Upper lobe of left lung (tissue), 6 donors: Measurements from ENCODE around the gene CPVL. TPM values are rescaled to one million over a fixed set of nuclear protein-coding genes. Genes with fewer than 3 reads are reported as not detected.

ENCODE experiments used
- ATAC-seq, 2 donors: fragments of 200-7000 bp; cut with Tn5 transposase; one replicate each; pipeline ENCODE4 v1.9.1; 2022; ENCODE audit warnings: mild to moderate bottlenecking in 2 of 2, moderate library complexity in 2 of 2; ENCODE audit not compliant: low FRiP score in 2 of 2
- DNase-seq, 2 donors: peaks; one replicate each; pipeline ENCODE4 v3.0.0-alpha.2; 2019 to 2020
- H3K27ac ChIP-seq, 4 donors: fragments of 200-600 bp; sonication (generic); one replicate each; pipeline ENCODE4 v1.5.1; 2016 to 2019
- H3K27me3 ChIP-seq, 4 donors: fragments of 200-600 bp; sonication (generic); one replicate each; pipeline ENCODE4 v1.5.1; 2017 to 2019
- H3K36me3 ChIP-seq, 4 donors: fragments of 200-600 bp; sonication (generic); one replicate each; pipeline ENCODE4 v1.5.1; 2016 to 2019
- H3K4me1 ChIP-seq, 4 donors: fragments of 200-600 bp; sonication (generic); one replicate each; pipeline ENCODE4 v1.5.1; 2018 to 2019
- H3K4me3 ChIP-seq, 4 donors: fragments of 200-600 bp; sonication (generic); one replicate each; pipeline ENCODE4 v1.5.1; 2017 to 2019; ENCODE audit warnings: mild to moderate bottlenecking in 2 of 4, moderate library complexity in 1 of 4
- H3K9me3 ChIP-seq, 4 donors: fragments of 200-600 bp; sonication (generic); one replicate each; pipeline ENCODE4 v1.5.1; 2018 to 2019
- CTCF ChIP-seq, 6 experiments: fragments of 450-650 bp in 4 of 6; fragments of 200-600 bp in 2 of 6; sonication (generic) in 2 of 6; IDR thresholded peaks; one replicate each; pipeline ENCODE4 v1.5.1; 2016 to 2019; ENCODE audit warnings: antibody characterized with exemption in 6 of 6
- EP300 ChIP-seq, 4 donors: sonication (generic); formaldehyde crosslinking; IDR thresholded peaks; one replicate each; pipeline ENCODE4 v1.5.1; 2017; ENCODE audit warnings: antibody characterized with exemption in 4 of 4, control low read depth in 2 of 4
- POLR2A ChIP-seq, 4 donors: fragments of 450-650 bp; IDR thresholded peaks; one replicate each; pipeline ENCODE4 v1.5.1; 2016 to 2017; ENCODE audit warnings: antibody characterized with exemption in 4 of 4, mild to moderate bottlenecking in 2 of 4
- POLR2AphosphoS5 ChIP-seq, 2 donors: sonication (generic); formaldehyde crosslinking; IDR thresholded peaks; one replicate each; pipeline ENCODE4 v1.5.1; 2017; ENCODE audit warnings: antibody characterized with exemption in 2 of 2
- WGBS, 2 donors: methylation state at CpG; one replicate each; pipeline ENCODE4 v1.1.5; 2017 to 2018; 5-methylcytosine and 5-hydroxymethylcytosine counted together
- total RNA-seq, 6 donors: library from RNA; depleted of rRNA in 4 of 6; stranded (reverse); fragments of >200 nt in 4 of 6; gene quantifications; one replicate each; pipeline versions ENCODE4 v1.1.0 to v1.2.1, GENCODE V29; 2016 to 2021
- donor health status: DM: no; HTN: no; CAD: no; lungs with moderate emphysema.
- donor health status: DM: no; HTN: yes; CAD: no; lungs with severe emphysema.

Gene CPVL
- total RNA-seq, 6 donors from 2014 or later = 4.6 to 47.4 (median 23.2) TPM

GRCh38 chr7:29005829-29006228, 140.5 kb downstream of the CPVL start:
- no peak for TF ChIP-seq POLR2AphosphoS5 (IDR thresholded peaks at IDR 0.05)
- TF ChIP-seq POLR2A (IDR thresholded peaks at IDR 0.05) = no peak
- no peak for TF ChIP-seq CTCF (IDR thresholded peaks at IDR 0.05)
- no peak for TF ChIP-seq EP300 (IDR thresholded peaks at IDR 0.05)
- H3K27me3 ChIP-seq = no peaks in the 10 kb centered on the region
- no peaks in the 10 kb centered on the region for H3K36me3 ChIP-seq
- H3K9me3 ChIP-seq = no peaks in the 10 kb centered on the region
- DNase-seq = no peak
- no peak overlapping the region for H3K4me3 ChIP-seq
- H3K4me1 ChIP-seq = no peaks in the 10 kb centered on the region
- H3K27ac ChIP-seq = no peak overlapping the region
- 73 to 82% methylated on average over 3 of the region's 3 CpGs for WGBS, 2 donors
- no peak for ATAC-seq

DNA sequence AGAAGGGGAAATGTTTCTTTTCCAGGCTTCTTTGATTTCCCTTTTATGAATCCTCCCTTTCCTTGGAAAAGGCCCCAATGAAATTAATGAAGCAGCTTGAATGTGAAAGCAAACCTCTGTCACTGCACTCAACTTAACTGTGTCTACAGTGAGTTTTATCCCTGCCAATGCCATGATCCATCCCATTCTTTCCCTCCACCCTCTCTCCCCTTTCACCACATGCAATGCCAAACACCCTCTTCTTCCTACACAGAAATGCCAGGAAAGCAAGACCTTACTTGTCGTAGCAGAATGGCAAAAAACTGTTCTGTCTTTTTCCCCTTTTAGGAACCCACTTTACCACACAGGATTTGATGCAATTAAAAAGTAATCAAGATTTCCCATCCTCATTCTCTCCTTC, 140.9 kb downstream of the CPVL start:
- no peaks in the 10 kb centered on the region for H3K27me3 ChIP-seq
- no peaks in the 10 kb centered on the region for H3K9me3 ChIP-seq
- DNase-seq (no peak), ATAC-seq (no peak)
- TF ChIP-seq POLR2A (IDR thresholded peaks at IDR 0.05) = no peak
- no peak for TF ChIP-seq POLR2AphosphoS5 (IDR thresholded peaks at IDR 0.05)
- TF ChIP-seq EP300 (IDR thresholded peaks at IDR 0.05) = no peak
- no peak for TF ChIP-seq CTCF (IDR thresholded peaks at IDR 0.05)
- H3K36me3 ChIP-seq = no peaks in the 10 kb centered on the region
- no peak overlapping the region for H3K4me3 ChIP-seq
- no peak overlapping the region for H3K27ac ChIP-seq
- H3K4me1 ChIP-seq = no peaks in the 10 kb centered on the region
- 58 to 67% methylated on average over 1 of the region's 1 CpG for whole genome bisulfite sequencing, 2 donors

DNA sequence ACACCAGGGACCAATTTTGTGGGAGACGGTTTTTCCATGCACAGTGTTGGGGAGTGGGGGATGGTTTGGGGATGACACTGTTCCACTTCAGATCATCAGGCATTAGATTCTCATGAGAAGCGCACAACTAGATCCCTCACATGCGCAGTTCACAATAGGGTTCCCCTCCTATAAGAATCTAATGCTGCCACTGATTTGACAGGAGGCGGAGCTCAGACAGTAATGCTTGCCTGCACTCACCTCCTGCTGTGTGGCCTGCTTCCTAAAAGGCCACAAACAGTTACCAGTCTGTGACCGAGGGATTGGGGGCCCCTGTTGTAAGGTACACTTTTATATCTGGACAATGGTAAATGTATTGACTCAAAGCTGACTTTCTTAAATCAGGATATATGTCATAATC, 142.6 kb downstream of the CPVL start:
- Histone ChIP-seq H3K27me3 (no peaks in the 10 kb centered on the region), H3K27ac (no peak overlapping the region), H3K9me3 (no peaks in the 10 kb centered on the region), H3K4me1 (no peaks in the 10 kb centered on the region), H3K36me3 (no peaks in the 10 kb centered on the region), H3K4me3 (no peak overlapping the region)
- no peak for ATAC-seq
- no peak for DNase-seq
- WGBS, 2 donors = 95% methylated on average over 5 of the region's 5 CpGs
- TF ChIP-seq POLR2AphosphoS5 (IDR thresholded peaks at IDR 0.05) (no peak), EP300 (IDR thresholded peaks at IDR 0.05) (no peak), POLR2A (IDR thresholded peaks at IDR 0.05) (no peak)

DNA sequence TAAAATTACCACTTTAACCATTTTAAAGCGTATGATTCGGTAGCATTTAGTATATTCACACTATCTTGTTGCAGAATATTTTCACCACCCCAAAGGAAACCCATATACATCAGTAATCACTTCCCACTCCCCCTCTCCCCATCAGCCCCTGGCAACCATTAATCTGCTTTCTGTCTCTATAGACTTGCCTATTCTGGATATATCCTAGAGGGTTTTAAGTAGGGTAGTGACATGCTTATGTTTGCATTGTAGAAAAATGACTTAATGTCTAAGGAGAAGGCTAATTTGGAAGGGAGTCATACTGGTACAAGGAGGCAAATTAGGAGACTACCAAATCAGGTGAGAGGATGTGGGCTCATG, 145.6 kb downstream of the CPVL start:
- no peak overlapping the region for H3K27ac ChIP-seq
- ATAC-seq = no peak
- no peaks in the 10 kb centered on the region for H3K9me3 ChIP-seq
- no peak for DNase-seq
- H3K4me1 ChIP-seq = no peaks in the 10 kb centered on the region
- no peak overlapping the region for H3K4me3 ChIP-seq
- no peaks in the 10 kb centered on the region for H3K27me3 ChIP-seq
- H3K36me3 ChIP-seq = no peaks in the 10 kb centered on the region
- 97% methylated on average over 2 of the region's 2 CpGs for WGBS, 2 donors
- TF ChIP-seq EP300 (IDR thresholded peaks at IDR 0.05) (no peak), CTCF (IDR thresholded peaks at IDR 0.05) (no peak), POLR2A (IDR thresholded peaks at IDR 0.05) (no peak), POLR2AphosphoS5 (IDR thresholded peaks at IDR 0.05) (no peak)

- Histone ChIP-seq H3K36me3 (no peaks in the 10 kb centered on the region), H3K27me3 (no peaks in the 10 kb centered on the region), H3K4me1 (no peaks in the 10 kb centered on the region), H3K9me3 (no peaks in the 10 kb centered on the region), H3K4me3 (no peak overlapping the region), H3K27ac (no peak overlapping the region)
- DNase-seq = no peak
- 79 to 80% methylated on average over 12 of the region's 12 CpGs for whole genome bisulfite sequencing, 2 donors
- TF ChIP-seq CTCF (IDR thresholded peaks at IDR 0.05) (no peak), EP300 (IDR thresholded peaks at IDR 0.05) (no peak), POLR2AphosphoS5 (IDR thresholded peaks at IDR 0.05) (no peak), POLR2A (IDR thresholded peaks at IDR 0.05) (no peak)
- ATAC-seq = no peak
These were observed 146.2 kb downstream of the CPVL start for GRCh38 chr7:28999895-29000716.
